ENCODE results near the gene GPR161. TPM values are rescaled to one million over a fixed set of nuclear protein-coding genes. Genes with fewer than 3 reads are reported as not detected.
"Not testable (repeated sequence)": the region's sequence is repeated elsewhere in the genome, so short reads cannot be mapped to it uniquely, and the experiment has no call there.

GPR161 gene
- total RNA-seq, 2 experiments from 2014 or later = 0.37 to 0.44 TPM

GRCh38 chr1:168057355-168057754, 79.4 kb downstream of the GPR161 start:
- ATAC-seq = no peak
- peaks cover 5% of the 10 kb centered on the region for H3K36me3 Mint-ChIP-seq
- peaks cover 3% of the 10 kb centered on the region for H3K4me1 Mint-ChIP-seq
- no peaks in the 10 kb centered on the region for H3K27me3 Mint-ChIP-seq
- H3K9me3 Mint-ChIP-seq (ENCODE audit: low read depth) = no peaks in the 10 kb centered on the region
- CTCF ChIA-PET = interaction anchor here (0.8 kb wide), 1 partner anchor 28 kb away, joined by 3 read pairs; no protein-coding TSS in a partner anchor
- no peak overlapping the region for H3K4me3 Mint-ChIP-seq
- no peak overlapping the region for H3K27ac Mint-ChIP-seq
- DNase-seq = no peak

- ATAC-seq = peak; percentile 87
- H3K9me3 Mint-ChIP-seq (ENCODE audit: low read depth); H3K4me1 Mint-ChIP-seq; H3K4me3 Mint-ChIP-seq; DNase-seq; H3K36me3 Mint-ChIP-seq; CTCF ChIA-PET; H3K27me3 Mint-ChIP-seq; H3K27ac Mint-ChIP-seq: not testable (repeated sequence)
Observed at GRCh38 chr1:168056152-168056551, 80.6 kb downstream of the GPR161 start.

- H3K36me3 Mint-ChIP-seq = peaks cover 4% of the 10 kb centered on the region
- DNase-seq (no peak), ATAC-seq (no peak)
- peaks cover 3% of the 10 kb centered on the region for H3K4me1 Mint-ChIP-seq
- no peaks in the 10 kb centered on the region for H3K9me3 Mint-ChIP-seq (ENCODE audit: low read depth)
- no peak overlapping the region for H3K27ac Mint-ChIP-seq
- no peak overlapping the region for H3K4me3 Mint-ChIP-seq
- CTCF ChIA-PET = interaction anchor here (0.8 to 1.6 kb wide), 2 partner anchors 28 to 50 kb away, joined by 3 to 4 read pairs; no protein-coding TSS in a partner anchor
- H3K27me3 Mint-ChIP-seq = no peaks in the 10 kb centered on the region
Observed at GRCh38 chr1:168054117-168054516, 82.6 kb downstream of the GPR161 start.

- DNase-seq = no peak
- Mint-ChIP-seq H3K4me1 (peaks cover 3% of the 10 kb centered on the region), H3K36me3 (peaks cover 6% of the 10 kb centered on the region), H3K4me3 (no peak overlapping the region), H3K9me3 (ENCODE audit: low read depth) (no peaks in the 10 kb centered on the region), H3K27me3 (no peaks in the 10 kb centered on the region), H3K27ac (no peak overlapping the region)
- no peak for ATAC-seq
- CTCF ChIA-PET = interaction anchor here (1.6 kb wide), 1 partner anchor 29 kb away, joined by 4 read pairs; no protein-coding TSS in a partner anchor
Observed at GRCh38 chr1:168053681-168054080, 83.0 kb downstream of the GPR161 start.

- no peak for ATAC-seq
- no peaks in the 10 kb centered on the region for H3K9me3 Mint-ChIP-seq (ENCODE audit: low read depth)
- H3K4me1 Mint-ChIP-seq = peaks cover 3% of the 10 kb centered on the region
- no peak overlapping the region for H3K4me3 Mint-ChIP-seq
- no peaks in the 10 kb centered on the region for H3K27me3 Mint-ChIP-seq
- no peak overlapping the region for H3K27ac Mint-ChIP-seq
- DNase-seq = no peak
- CTCF ChIA-PET = interaction anchor here (1.0 kb wide), 1 partner anchor 31 kb away, joined by 4 read pairs; no protein-coding TSS in a partner anchor
- peaks cover 7% of the 10 kb centered on the region for H3K36me3 Mint-ChIP-seq
Observed at GRCh38 chr1:168050880-168051279, 85.8 kb downstream of the GPR161 start.

GRCh38 chr1:168050307-168050706, 86.4 kb downstream of the GPR161 start:
- H3K27me3 Mint-ChIP-seq = no peaks in the 10 kb centered on the region
- H3K27ac Mint-ChIP-seq = no peak overlapping the region
- no peaks in the 10 kb centered on the region for H3K9me3 Mint-ChIP-seq (ENCODE audit: low read depth)
- ATAC-seq = no peak
- peaks cover 10% of the 10 kb centered on the region for H3K36me3 Mint-ChIP-seq
- CTCF ChIA-PET = interaction anchor here (1.0 kb wide), 1 partner anchor 32 kb away, joined by 4 read pairs; no protein-coding TSS in a partner anchor
- peaks cover 3% of the 10 kb centered on the region for H3K4me1 Mint-ChIP-seq
- no peak for DNase-seq
- no peak overlapping the region for H3K4me3 Mint-ChIP-seq

GRCh38 chr1:168045311-168045710, 91.4 kb downstream of the GPR161 start:
- DNase-seq = no peak

GRCh38 chr1:168042362-168042761, 94.4 kb downstream of the GPR161 start:
- Mint-ChIP-seq H3K27me3 (no peaks in the 10 kb centered on the region), H3K4me1 (no peaks in the 10 kb centered on the region), H3K9me3 (ENCODE audit: low read depth) (no peaks in the 10 kb centered on the region), H3K36me3 (peaks cover 24% of the 10 kb centered on the region), H3K4me3 (no peak overlapping the region), H3K27ac (no peak overlapping the region)
- CTCF ChIA-PET = no interaction called here
- DNase-seq = no peak
- no peak for ATAC-seq

More at GRCh38 chr1:168045311-168045710, 91.4 kb downstream of the GPR161 start:
- Mint-ChIP-seq H3K9me3 (ENCODE audit: low read depth) (no peaks in the 10 kb centered on the region), H3K36me3 (peaks cover 31% of the 10 kb centered on the region), H3K4me1 (no peaks in the 10 kb centered on the region), H3K27me3 (no peaks in the 10 kb centered on the region), H3K27ac (no peak overlapping the region), H3K4me3 (no peak overlapping the region)
- ATAC-seq = no peak
- CTCF ChIA-PET = no interaction called here

- ATAC-seq (no peak), DNase-seq (no peak)
- no peaks in the 10 kb centered on the region for H3K9me3 Mint-ChIP-seq (ENCODE audit: low read depth)
- no peak overlapping the region for H3K27ac Mint-ChIP-seq
- no peak overlapping the region for H3K4me3 Mint-ChIP-seq
- no peaks in the 10 kb centered on the region for H3K27me3 Mint-ChIP-seq
- CTCF ChIA-PET = no interaction called here
- H3K4me1 Mint-ChIP-seq = no peaks in the 10 kb centered on the region
- peaks cover 2% of the 10 kb centered on the region for H3K36me3 Mint-ChIP-seq
Observed at GRCh38 chr1:168035345-168035744, 101.4 kb downstream of the GPR161 start.

- Mint-ChIP-seq H3K27ac (no peak overlapping the region), H3K4me3 (no peak overlapping the region), H3K9me3 (ENCODE audit: low read depth) (no peaks in the 10 kb centered on the region), H3K27me3 (no peaks in the 10 kb centered on the region), H3K36me3 (peaks cover 2% of the 10 kb centered on the region), H3K4me1 (no peaks in the 10 kb centered on the region)
- CTCF ChIA-PET = no interaction called here
- ATAC-seq = no peak
- DNase-seq = no peak
Observed at GRCh38 chr1:168032029-168032428, 104.7 kb downstream of the GPR161 start.

- Mint-ChIP-seq H3K27ac (no peak overlapping the region), H3K36me3 (peaks cover 2% of the 10 kb centered on the region), H3K4me1 (no peaks in the 10 kb centered on the region), H3K9me3 (ENCODE audit: low read depth) (no peaks in the 10 kb centered on the region), H3K27me3 (no peaks in the 10 kb centered on the region), H3K4me3 (no peak overlapping the region)
- DNase-seq (no peak), ATAC-seq (no peak)
- CTCF ChIA-PET = no interaction called here
Observed at GRCh38 chr1:168031627-168032026, 105.1 kb downstream of the GPR161 start.

- DNase-seq (no peak), ATAC-seq (no peak)
- no peaks in the 10 kb centered on the region for H3K4me1 Mint-ChIP-seq
- no peaks in the 10 kb centered on the region for H3K27me3 Mint-ChIP-seq
- CTCF ChIA-PET = no interaction called here
- peaks cover 2% of the 10 kb centered on the region for H3K36me3 Mint-ChIP-seq
- H3K4me3 Mint-ChIP-seq = no peak overlapping the region
- no peak overlapping the region for H3K27ac Mint-ChIP-seq
- H3K9me3 Mint-ChIP-seq (ENCODE audit: low read depth) = no peaks in the 10 kb centered on the region
Observed at GRCh38 chr1:168031198-168031597, 105.5 kb downstream of the GPR161 start.

Data from activated CD8-positive, alpha-beta memory T cell treated with anti-CD3 and anti-CD28 coated beads, Interleukin-2, amount 10 ng/mL, durations not matched to agents 7 days and 5 days (primary cell).